Liver (tissue), 9 donors: ENCODE results near the gene EVPL. TPM values are rescaled to one million over a fixed set of nuclear protein-coding genes. Genes with fewer than 3 reads are reported as not detected.

Source experiments
- DNase-seq: peaks from one replicate; pipeline ENCODE4 v3.0.0-alpha.2; 2017; ENCODE audit warnings: low spot score
- H3K27ac ChIP-seq, 2 donors: one replicate each; pipeline ENCODE4 v1.7.0; 2013; ENCODE audit warnings: inconsistent platforms in 2 of 2, low read length in 2 of 2, control low read depth in 1 of 2, low read depth in 1 of 2, mild to moderate bottlenecking in 1 of 2
- H3K27me3 ChIP-seq, 4 donors: one replicate each; pipeline versions ENCODE4 v1.6.1 to v1.7.0; 2013; ENCODE audit warnings: low read length in 3 of 4, inconsistent platforms in 1 of 4, mild to moderate bottlenecking in 1 of 4, moderate library complexity in 1 of 4; ENCODE audit not compliant: control insufficient read depth in 4 of 4, insufficient read depth in 4 of 4
- H3K36me3 ChIP-seq, 4 donors: one replicate each; pipeline versions ENCODE4 v1.6.1 to v1.7.0; 2013; ENCODE audit warnings: low read length in 3 of 4, mild to moderate bottlenecking in 3 of 4, low read depth in 1 of 4, moderate library complexity in 1 of 4; ENCODE audit not compliant: control insufficient read depth in 4 of 4, insufficient read depth in 3 of 4
- H3K4me1 ChIP-seq, 4 donors: one replicate each; pipeline versions ENCODE4 v1.6.1 to v1.7.0; 2013; ENCODE audit warnings: low read length in 3 of 4, mild to moderate bottlenecking in 3 of 4, moderate library complexity in 1 of 4; ENCODE audit not compliant: control insufficient read depth in 4 of 4, insufficient read depth in 4 of 4
- H3K4me3 ChIP-seq, 3 donors: one replicate each; pipeline versions ENCODE4 v1.6.1 to v1.7.0; 2013; ENCODE audit warnings: low read length in 3 of 3, control low read depth in 1 of 3, low read depth in 1 of 3, mild to moderate bottlenecking in 1 of 3
- H3K9ac ChIP-seq, 2 donors: one replicate each; pipeline ENCODE4 v1.7.0; 2013; ENCODE audit warnings: low read length in 2 of 2, mild to moderate bottlenecking in 2 of 2, moderate library complexity in 2 of 2, control low read depth in 1 of 2, low read depth in 1 of 2
- H3K9me3 ChIP-seq, 4 donors: one replicate each; pipeline versions ENCODE4 v1.6.1 to v1.7.0; 2013; ENCODE audit warnings: low read length in 3 of 4; ENCODE audit not compliant: control insufficient read depth in 4 of 4
- ATF3 ChIP-seq: IDR thresholded peaks from 2 replicates; pipeline ENCODE4 v1.6.1; 2016; ENCODE audit warnings: antibody characterized with exemption
- CTCF ChIP-seq: fragments of 150-350 bp; IDR thresholded peaks from 2 replicates; pipeline ENCODE4 v1.5.1; 2017; ENCODE audit warnings: improper control_type of control experiment, low read depth, low read length; ENCODE audit not compliant: missing input control
- EGR1 ChIP-seq, 2 donors: IDR thresholded peaks; 2 replicates each; pipeline ENCODE4 v1.6.1; 2016 to 2018; ENCODE audit warnings: antibody characterized with exemption in 2 of 2, low read depth in 2 of 2
- FOXA1 ChIP-seq: IDR thresholded peaks from 2 replicates; pipeline ENCODE4 v1.6.1; 2016; ENCODE audit warnings: antibody characterized with exemption
- FOXA2 ChIP-seq: IDR thresholded peaks from 2 replicates; pipeline ENCODE4 v1.6.1; 2016; ENCODE audit warnings: antibody characterized with exemption
- GABPA ChIP-seq, 2 donors: IDR thresholded peaks in 1 of 2; conservative IDR thresholded peaks in 1 of 2; 2 replicates each; pipeline ENCODE4 v1.6.1; 2016; ENCODE audit warnings: antibody characterized with exemption in 2 of 2, mild to moderate bottlenecking in 1 of 2, moderate library complexity in 1 of 2
- HNF4A ChIP-seq, 2 donors: conservative IDR thresholded peaks; 2 replicates each; pipeline ENCODE4 v1.6.1; 2016; ENCODE audit warnings: antibody characterized with exemption in 2 of 2, mild to moderate bottlenecking in 2 of 2
- HNF4G ChIP-seq: IDR thresholded peaks from 2 replicates; pipeline ENCODE4 v1.6.1; 2016; ENCODE audit warnings: antibody characterized with exemption
- JUND ChIP-seq, 2 donors: IDR thresholded peaks; 2 replicates each; pipeline ENCODE4 v1.6.1; 2016; ENCODE audit warnings: antibody characterized with exemption in 2 of 2
- MAX ChIP-seq: IDR thresholded peaks from 2 replicates; pipeline ENCODE4 v1.6.1; 2016; ENCODE audit warnings: antibody characterized with exemption
- NR2F2 ChIP-seq: IDR thresholded peaks from 2 replicates; pipeline ENCODE4 v1.6.1; 2016; ENCODE audit warnings: antibody characterized with exemption
- RAD21 ChIP-seq, 2 donors: IDR thresholded peaks; 2 replicates each; pipeline ENCODE4 v1.6.1; 2016; ENCODE audit warnings: antibody characterized with exemption in 2 of 2, mild to moderate bottlenecking in 2 of 2
- REST ChIP-seq: IDR thresholded peaks from 2 replicates; pipeline ENCODE4 v1.6.1; 2016; ENCODE audit warnings: antibody characterized with exemption, mild to moderate bottlenecking
- RXRA ChIP-seq, 2 donors: IDR thresholded peaks; 2 replicates each; pipeline ENCODE4 v1.6.1; 2017 to 2018; ENCODE audit warnings: antibody characterized with exemption in 2 of 2, mild to moderate bottlenecking in 1 of 2
- SP1 ChIP-seq: IDR thresholded peaks from 2 replicates; pipeline ENCODE4 v1.6.1; 2018; ENCODE audit warnings: antibody characterized with exemption, mild to moderate bottlenecking
- TAF1 ChIP-seq: conservative IDR thresholded peaks from 2 replicates; pipeline ENCODE4 v1.6.1; 2016; ENCODE audit warnings: antibody characterized with exemption, mild to moderate bottlenecking
- YY1 ChIP-seq: IDR thresholded peaks from 2 replicates; pipeline ENCODE4 v1.6.1; 2016; ENCODE audit warnings: antibody characterized with exemption, mild to moderate bottlenecking
- ZBTB33 ChIP-seq: IDR thresholded peaks from 2 replicates; pipeline ENCODE4 v1.6.1; 2016; ENCODE audit warnings: antibody characterized with exemption
- WGBS: extraction: QIAGEN DNeasy Blood & Tissue Kit; methylation state at CpG from one replicate; pipeline ENCODE4 v1.1.7; 2013; 5-methylcytosine and 5-hydroxymethylcytosine counted together
- polyA plus RNA-seq, 2 donors: library from polyadenylated mRNA; stranded (reverse) in 1 of 2; unstranded in 1 of 2; fragments of 200-250 nt in 1 of 2; fragments of >200 nt in 1 of 2; fragmentation: Nextera tagmentation in 1 of 2; extraction: Ambion mirVana in 1 of 2; gene quantifications; one replicate each; pipeline versions ENCODE4 v1.2.1 to v1.2.3, GENCODE V29; 2013 to 2015
- total RNA-seq, 2 donors: library from RNA; depleted of rRNA; stranded (reverse); fragments of >200 nt; gene quantifications; one replicate each; pipeline ENCODE4 v1.2.3, GENCODE V29; 2014
- donor health status: healthy.
- donor health status: healthy.
- donor health status: healthy.
- donor health status: healthy.
- donor health status: healthy.

Gene EVPL
- total and polyA plus RNA-seq, 4 donors: 0.03 to 0.33 (median 0.21) TPM; not detected in 1

- TF ChIP-seq CTCF (no peak), EGR1 (IDR thresholded peaks at IDR 0.05; ENCODE audit: low read depth in 2 of 2) (no peak), ATF3 (no peak), GABPA (IDR thresholded peaks at IDR 0.05 in 1 of 2, conservative IDR thresholded peaks at IDR 0.05 in 1 of 2) (no peak), RAD21 (IDR thresholded peaks at IDR 0.05) (no peak), JUND (IDR thresholded peaks at IDR 0.05) (no peak)
Observed at GRCh38 chr17:75979705-75980187, 47.4 kb downstream of the EVPL start (continued).

GRCh38 chr17:75978938-75979704 is 48.0 kb downstream of the EVPL start, which contains the start of the genes ACOX1 and TEN1:
ACOX1 (minus strand) TSS chr17:75979166; CDS start chr17:75979073, 93 bp downstream.
TEN1 (plus strand) TSS chr17:75979240; CDS start chr17:75986193, 6,953 bp downstream.
- TF ChIP-seq GABPA (IDR thresholded peaks at IDR 0.05 in 1 of 2, conservative IDR thresholded peaks at IDR 0.05 in 1 of 2) (peak in 1 of 2 donors; percentile 81), EGR1 (IDR thresholded peaks at IDR 0.05; ENCODE audit: low read depth in 2 of 2) (peak in 1 of 2 donors; percentile 18), ATF3 (no peak), YY1 (peak; percentile 92), TAF1 (peak; percentile 95), REST (peak; percentile 76), CTCF (peak; percentile 4), HNF4A (conservative IDR thresholded peaks at IDR 0.05) (peak; percentile 34 to 39), SP1 (peak; percentile 71), JUND (IDR thresholded peaks at IDR 0.05) (peak in 1 of 2 donors; percentile 44), RAD21 (IDR thresholded peaks at IDR 0.05) (no peak), FOXA2 (peak; percentile 34), RXRA (IDR thresholded peaks at IDR 0.05) (peak; percentile 73 to 76), FOXA1 (no peak), NR2F2 (peak; percentile 69), HNF4G (no peak), MAX (peak; percentile 74), ZBTB33 (peak; percentile 44)
- no peaks in the 10 kb centered on the region for H3K9me3 ChIP-seq
- peak within 1 kb of the TSS; percentile 87 to 94 (median 93) for H3K4me3 ChIP-seq
- H3K9ac ChIP-seq: peak within 1 kb of the TSS; percentile 61 to 99
- no peaks in the 10 kb centered on the region for H3K27me3 ChIP-seq
- peak; percentile 94 for DNase-seq
- WGBS: under 1% methylated on average over 72 of the region's 72 CpGs
- H3K4me1 ChIP-seq: peaks cover 8 to 49% (median 31%) of the 10 kb centered on the region in 4 donors
- H3K27ac ChIP-seq: peak within 1 kb of the TSS; percentile 97 to 98
- no peaks in the 10 kb centered on the region for H3K36me3 ChIP-seq
